Lung (tissue), 12 donors: Measurements from ENCODE around the gene ALLC. TPM values are rescaled to one million over a fixed set of nuclear protein-coding genes. Genes with fewer than 3 reads are reported as not detected.
A peak's percentile ranks its signal among the peaks of the same experiment; 100 is the strongest.

Experiments
- ATAC-seq: fragments of 200-7000 bp; cut with Tn5 transposase; one replicate; pipeline ENCODE4 v1.9.1; 2020; ENCODE audit warnings: moderate number of reproducible peaks; ENCODE audit not compliant: insufficient read depth, low FRiP score
- DNase-seq, 3 donors: peaks; one replicate each; pipeline ENCODE4 v3.0.0-alpha.2; 2013 to 2017
- H3K27ac ChIP-seq, 2 donors: one replicate each; pipeline ENCODE4 v1.5.1; 2013; ENCODE audit warnings: mild to moderate bottlenecking in 2 of 2, moderate library complexity in 2 of 2, control low read depth in 1 of 2, inconsistent platforms in 1 of 2, low read depth in 1 of 2, low read length in 1 of 2
- H3K27me3 ChIP-seq, 3 donors: one replicate each; pipeline ENCODE4 v1.5.1; 2013; ENCODE audit warnings: low read length in 2 of 3; ENCODE audit not compliant: control insufficient read depth in 3 of 3, insufficient read depth in 3 of 3
- H3K36me3 ChIP-seq, 4 donors: one replicate each; pipeline ENCODE4 v1.5.1; 2013; ENCODE audit warnings: low read length in 4 of 4, mild to moderate bottlenecking in 1 of 4, moderate library complexity in 1 of 4; ENCODE audit not compliant: control insufficient read depth in 4 of 4, insufficient read depth in 4 of 4
- H3K4me1 ChIP-seq, 5 donors: one replicate each; pipeline ENCODE4 v1.5.1; 2013; ENCODE audit warnings: low read length in 5 of 5, mild to moderate bottlenecking in 2 of 5, moderate library complexity in 1 of 5; ENCODE audit not compliant: control insufficient read depth in 5 of 5, insufficient read depth in 5 of 5
- H3K4me3 ChIP-seq: one replicate; pipeline ENCODE4 v1.5.1; 2013; ENCODE audit warnings: mild to moderate bottlenecking, control low read depth, moderate library complexity
- H3K9ac ChIP-seq, 2 donors: one replicate each; pipeline ENCODE4 v1.5.1; 2013; ENCODE audit warnings: low read length in 2 of 2, control low read depth in 1 of 2; ENCODE audit not compliant: insufficient read depth in 1 of 2
- H3K9me3 ChIP-seq, 4 donors: one replicate each; pipeline ENCODE4 v1.5.1; 2013; ENCODE audit warnings: low read length in 3 of 4, mild to moderate bottlenecking in 1 of 4, moderate library complexity in 1 of 4; ENCODE audit not compliant: control insufficient read depth in 4 of 4, insufficient read depth in 3 of 4
- CTCF ChIP-seq: IDR thresholded peaks from 2 replicates; pipeline ENCODE4 v1.5.1; 2012; ENCODE audit warnings: mild to moderate bottlenecking; ENCODE audit errors: control extremely low read depth, extremely low read depth
- WGBS, 2 donors: extraction: QIAGEN DNeasy Blood & Tissue Kit; methylation state at CpG; one replicate each; pipeline ENCODE4 v1.1.7; 2013; 5-methylcytosine and 5-hydroxymethylcytosine counted together
- polyA plus RNA-seq, 2 donors: library from polyadenylated mRNA; stranded (reverse); fragments of 200-250 nt; gene quantifications; one replicate each; pipeline ENCODE4 v1.2.1, GENCODE V29; 2013
- total RNA-seq, 2 donors: library from RNA; depleted of rRNA in 1 of 2; stranded (reverse); fragments of >200 nt in 1 of 2; gene quantifications; one replicate each; pipeline ENCODE4 v1.2.1, GENCODE V29; 2014 to 2021
- donor health status: control.
- donor health status: control.
- donor health status: Bipolar disorder and iron deficiency.
- donor health status: healthy.
- donor health status: DM: yes; HTN: yes; CAD: no.

The ALLC gene
- total and polyA plus RNA-seq, 4 donors: 0.06 TPM; not detected in 3

- 74 to 82% methylated on average over 10 of the region's 10 CpGs for WGBS, 2 donors
- no peak for ATAC-seq
Observed at GRCh38 chr2:3712831-3713503, 55.0 kb downstream of the ALLC start.

DNA sequence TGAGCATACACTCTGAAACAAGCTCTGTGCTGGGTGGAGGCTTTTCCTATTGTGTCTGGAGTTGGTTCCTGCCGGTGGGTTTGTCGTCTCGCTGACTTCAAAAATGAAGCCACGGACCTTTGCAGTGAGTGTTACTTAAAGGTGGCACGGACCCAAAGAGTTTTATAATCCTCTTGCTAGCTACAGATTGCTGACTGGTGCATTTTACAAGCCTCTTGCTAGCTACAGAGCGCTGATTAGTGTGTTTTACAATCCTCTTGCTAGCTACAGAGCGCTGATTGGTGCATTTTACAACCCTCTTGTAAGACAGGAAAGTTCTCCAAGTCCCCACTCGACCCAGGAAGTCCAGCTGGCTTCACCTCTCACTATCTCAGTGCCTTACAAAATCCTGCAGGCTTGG is 60.7 kb downstream of the ALLC start:
- DNase-seq: no peak
- WGBS, 2 donors: 74 to 82% methylated on average over 8 of the region's 8 CpGs
- no peak for TF ChIP-seq CTCF
- no peaks in the 10 kb centered on the region for H3K4me1 ChIP-seq
- H3K9ac ChIP-seq: no peak overlapping the region
- ATAC-seq: no peak
- H3K27me3 ChIP-seq: peaks cover 0 to 3% (median 0%) of the 10 kb centered on the region in 3 donors
- no peak overlapping the region for H3K27ac ChIP-seq
- no peak overlapping the region for H3K4me3 ChIP-seq
- H3K36me3 ChIP-seq: no peaks in the 10 kb centered on the region
- peaks cover 0 to 7% (median 0%) of the 10 kb centered on the region in 4 donors for H3K9me3 ChIP-seq

More at GRCh38 chr2:3712831-3713503, 55.0 kb downstream of the ALLC start:
- peak; percentile 37 to 85 (median 82) for DNase-seq
- Histone ChIP-seq H3K4me3 (no peak overlapping the region), H3K9me3 (peaks cover 0 to 4% (median 1%) of the 10 kb centered on the region in 4 donors), H3K27me3 (no peaks in the 10 kb centered on the region), H3K9ac (no peak overlapping the region), H3K36me3 (no peaks in the 10 kb centered on the region), H3K27ac (no peak overlapping the region), H3K4me1 (peaks cover 0 to 14% (median 0%) of the 10 kb centered on the region in 5 donors)
- no peak for TF ChIP-seq CTCF

- Histone ChIP-seq H3K27ac (no peak overlapping the region), H3K9me3 (no peaks in the 10 kb centered on the region), H3K36me3 (no peaks in the 10 kb centered on the region), H3K4me1 (peaks cover 0 to 13% (median 0%) of the 10 kb centered on the region in 5 donors), H3K9ac (no peak overlapping the region), H3K27me3 (peaks cover 0 to 6% (median 3%) of the 10 kb centered on the region in 3 donors), H3K4me3 (no peak overlapping the region)
- ATAC-seq (no peak), DNase-seq (no peak)
- no peak for TF ChIP-seq CTCF
- WGBS, 2 donors: 84 to 85% methylated on average over 11 of the region's 11 CpGs
Observed at GRCh38 chr2:3725002-3725401, 67.0 kb downstream of the ALLC start.
